SK-N-SH (cell line): ENCODE measurements around the gene DBR1.

ENCODE experiments used
- MAX ChIP-seq: IDR thresholded peaks from 2 replicates; pipeline ENCODE4 v1.4.0; 2012; ENCODE audit warnings: low read depth
- MXI1 ChIP-seq: IDR thresholded peaks from 2 replicates; pipeline ENCODE4 v1.6.1; 2012; ENCODE audit warnings: mild to moderate bottlenecking, low read depth, low read length, improper control_type of control experiment
- PBX3 ChIP-seq: IDR thresholded peaks from 2 replicates; pipeline ENCODE4; 2012
- POLR2AphosphoS5 ChIP-seq: IDR thresholded peaks from 2 replicates; pipeline ENCODE4 v1.6.1; 2012; ENCODE audit warnings: low read depth, low read length
- RFX5 ChIP-seq: IDR thresholded peaks from 2 replicates; pipeline ENCODE4 v1.6.1; 2012; ENCODE audit warnings: mild to moderate bottlenecking, improper control_type of control experiment, low read length
- SIN3A ChIP-seq: IDR thresholded peaks from 2 replicates; pipeline ENCODE4 v1.6.1; 2012; ENCODE audit warnings: low read depth, mild to moderate bottlenecking, low read length, moderate library complexity, borderline replicate concordance
- SMC3 ChIP-seq: IDR thresholded peaks from 2 replicates; pipeline ENCODE4 v1.6.1; 2012; ENCODE audit warnings: low read depth, low read length, improper control_type of control experiment
- TAF1 ChIP-seq: IDR thresholded peaks from 2 replicates; pipeline ENCODE4 v1.6.1; 2012; ENCODE audit warnings: low read depth, mild to moderate bottlenecking, low read length, moderate library complexity, borderline replicate concordance
- ZBTB33 ChIP-seq: IDR thresholded peaks from 2 replicates; pipeline ENCODE4 v1.4.0; 2012; ENCODE audit warnings: low read depth, borderline replicate concordance
- TF ChIP-seq, protein P1 (sequence below): fragments of 200-600 bp; sonication (generic); IDR thresholded peaks from 2 replicates; pipeline ENCODE4 v1.6.1; 2017; ENCODE audit warnings: antibody characterized with exemption, mild to moderate bottlenecking, moderate library complexity

DNA sequence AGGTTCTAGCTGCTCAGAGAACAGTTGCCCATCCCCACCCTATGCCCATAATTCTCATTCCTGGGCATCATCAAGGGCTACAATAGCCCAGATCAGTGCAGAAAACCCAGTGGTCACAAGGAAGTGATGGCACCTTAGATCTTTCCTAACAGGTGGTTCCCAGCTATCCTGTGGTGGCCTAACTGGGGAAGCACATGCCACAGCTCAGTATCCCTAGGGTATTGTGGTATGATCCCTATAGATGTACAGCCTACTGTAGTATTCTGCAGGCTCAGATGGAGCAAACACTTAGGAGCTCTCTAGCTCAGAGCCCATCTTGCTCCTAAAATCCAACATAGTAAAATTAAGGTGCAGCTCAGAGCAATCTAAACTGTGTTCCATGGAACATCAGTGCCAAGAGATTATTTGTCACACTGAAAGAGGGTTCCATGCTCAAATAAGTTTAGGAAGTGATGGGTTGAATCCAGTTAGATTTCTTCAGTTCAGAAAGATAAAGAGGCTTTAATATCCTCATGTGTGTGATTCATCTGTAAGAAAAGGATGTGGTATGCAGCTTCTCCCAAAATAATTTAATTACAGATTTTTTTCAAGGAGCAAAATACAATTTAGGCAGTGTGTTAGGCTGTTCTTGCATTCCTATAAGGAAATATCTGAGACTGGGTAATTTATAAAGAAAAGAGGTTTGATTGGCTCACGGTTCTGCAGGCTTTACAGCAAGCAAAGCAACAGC lies 46.9 kb downstream of the DBR1 start:
- TF ChIP-seq, protein P1, sequence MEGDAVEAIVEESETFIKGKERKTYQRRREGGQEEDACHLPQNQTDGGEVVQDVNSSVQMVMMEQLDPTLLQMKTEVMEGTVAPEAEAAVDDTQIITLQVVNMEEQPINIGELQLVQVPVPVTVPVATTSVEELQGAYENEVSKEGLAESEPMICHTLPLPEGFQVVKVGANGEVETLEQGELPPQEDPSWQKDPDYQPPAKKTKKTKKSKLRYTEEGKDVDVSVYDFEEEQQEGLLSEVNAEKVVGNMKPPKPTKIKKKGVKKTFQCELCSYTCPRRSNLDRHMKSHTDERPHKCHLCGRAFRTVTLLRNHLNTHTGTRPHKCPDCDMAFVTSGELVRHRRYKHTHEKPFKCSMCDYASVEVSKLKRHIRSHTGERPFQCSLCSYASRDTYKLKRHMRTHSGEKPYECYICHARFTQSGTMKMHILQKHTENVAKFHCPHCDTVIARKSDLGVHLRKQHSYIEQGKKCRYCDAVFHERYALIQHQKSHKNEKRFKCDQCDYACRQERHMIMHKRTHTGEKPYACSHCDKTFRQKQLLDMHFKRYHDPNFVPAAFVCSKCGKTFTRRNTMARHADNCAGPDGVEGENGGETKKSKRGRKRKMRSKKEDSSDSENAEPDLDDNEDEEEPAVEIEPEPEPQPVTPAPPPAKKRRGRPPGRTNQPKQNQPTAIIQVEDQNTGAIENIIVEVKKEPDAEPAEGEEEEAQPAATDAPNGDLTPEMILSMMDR, result no peak
- TF ChIP-seq RFX5 (no peak), ZBTB33 (no peak), SIN3A (no peak), MXI1 (no peak), PBX3 (no peak), SMC3 (no peak), TAF1 (no peak), POLR2AphosphoS5 (no peak), MAX (no peak)
